Measurements from ENCODE around the gene TJP1. TPM values are rescaled to one million over a fixed set of nuclear protein-coding genes. Genes with fewer than 3 reads are reported as not detected.
A peak's percentile ranks its signal among the peaks of the same experiment; 100 is the strongest.
"Not testable (repeated sequence)": the region's sequence is repeated elsewhere in the genome, so short reads cannot be mapped to it uniquely, and the experiment has no call there.

The TJP1 gene
- total and polyA plus RNA-seq, 2 donors, result 38.7 to 149 TPM

- DNase-seq (ENCODE audit: extremely low spot score), result no peak
- Histone ChIP-seq H3K4me3 (ENCODE audit: low read depth, low read length) (peak overlapping the region; percentile 98), H3K27ac (ENCODE audit: low read depth) (peak overlapping the region; percentile 43), H3K4me1 (ENCODE audit: insufficient read depth) (no peaks in the 10 kb centered on the region), H3K36me3 (ENCODE audit: insufficient read depth) (no peaks in the 10 kb centered on the region)
- 7% methylated on average over 31 of the region's 31 CpGs for WGBS
Measured at GRCh38 chr15:29822684-29823459, 604 bp upstream of the TJP1 start.

- DNase-seq (ENCODE audit: extremely low spot score), result no peak
- under 1% methylated on average over 75 of the region's 79 CpGs for WGBS
- no peaks in the 10 kb centered on the region for H3K4me1 ChIP-seq (ENCODE audit: insufficient read depth)
- no peaks in the 10 kb centered on the region for H3K36me3 ChIP-seq (ENCODE audit: insufficient read depth)
- peak overlapping the region; percentile 83 for H3K27ac ChIP-seq (ENCODE audit: low read depth)
- H3K4me3 ChIP-seq (ENCODE audit: low read depth, low read length), result peak overlapping the region; percentile 98
Measured at GRCh38 chr15:29821416-29822099, 710 bp downstream of the TJP1 start.

GRCh38 chr15:29820394-29821154 is 1.7 kb downstream of the TJP1 start:
- DNase-seq (ENCODE audit: extremely low spot score), result no peak
- Histone ChIP-seq H3K36me3 (ENCODE audit: insufficient read depth) (no peaks in the 10 kb centered on the region), H3K4me1 (ENCODE audit: insufficient read depth) (no peaks in the 10 kb centered on the region), H3K27ac (ENCODE audit: low read depth) (no peak overlapping the region), H3K4me3 (ENCODE audit: low read depth, low read length) (peak overlapping the region; percentile 98)
- 36% methylated on average over 9 of the region's 9 CpGs for WGBS

- DNase-seq (ENCODE audit: extremely low spot score), result no peak
- Histone ChIP-seq H3K4me3 (ENCODE audit: low read depth, low read length) (peak overlapping the region; percentile 98), H3K36me3 (ENCODE audit: insufficient read depth) (no peaks in the 10 kb centered on the region), H3K4me1 (ENCODE audit: insufficient read depth) (peaks cover under 1% of the 10 kb centered on the region), H3K27ac (ENCODE audit: low read depth) (no peak overlapping the region)
- WGBS, result 53% methylated on average over 4 of the region's 4 CpGs
Measured at GRCh38 chr15:29819979-29820378, 2.3 kb downstream of the TJP1 start.

GRCh38 chr15:29818141-29818540 is 4.1 kb downstream of the TJP1 start:
- DNase-seq (ENCODE audit: extremely low spot score), result no peak
- 77% methylated on average over 10 of the region's 10 CpGs for WGBS
- Histone ChIP-seq H3K27ac (ENCODE audit: low read depth) (peak overlapping the region; percentile 23), H3K4me1 (ENCODE audit: insufficient read depth) (peaks cover 2% of the 10 kb centered on the region), H3K36me3 (ENCODE audit: insufficient read depth) (no peaks in the 10 kb centered on the region), H3K4me3 (ENCODE audit: low read depth, low read length) (peak overlapping the region; percentile 9)

- WGBS, result 96% methylated on average over 3 of the region's 3 CpGs
Measured at GRCh38 chr15:29817455-29817854, 4.8 kb downstream of the TJP1 start.

GRCh38 chr15:29815000-29815710 is 7.1 kb downstream of the TJP1 start:
- no peaks in the 10 kb centered on the region for H3K36me3 ChIP-seq (ENCODE audit: insufficient read depth)
- WGBS, result 28% methylated on average over 3 of the region's 3 CpGs
- H3K4me1 ChIP-seq (ENCODE audit: insufficient read depth), result peaks cover 3% of the 10 kb centered on the region
- no peak for DNase-seq (ENCODE audit: extremely low spot score)
- no peak overlapping the region for H3K4me3 ChIP-seq (ENCODE audit: low read depth, low read length)
- no peak overlapping the region for H3K27ac ChIP-seq (ENCODE audit: low read depth)

More at GRCh38 chr15:29817455-29817854, 4.8 kb downstream of the TJP1 start:
- H3K36me3 ChIP-seq (ENCODE audit: insufficient read depth); H3K4me1 ChIP-seq (ENCODE audit: insufficient read depth); DNase-seq (ENCODE audit: extremely low spot score); H3K4me3 ChIP-seq (ENCODE audit: low read depth, low read length); H3K27ac ChIP-seq (ENCODE audit: low read depth): not testable (repeated sequence)

- H3K4me3 ChIP-seq (ENCODE audit: low read depth, low read length), result no peak overlapping the region
- H3K4me1 ChIP-seq (ENCODE audit: insufficient read depth), result peaks cover 3% of the 10 kb centered on the region
- H3K36me3 ChIP-seq (ENCODE audit: insufficient read depth), result no peaks in the 10 kb centered on the region
- H3K27ac ChIP-seq (ENCODE audit: low read depth), result no peak overlapping the region
- DNase-seq (ENCODE audit: extremely low spot score), result no peak
Measured at GRCh38 chr15:29813009-29813408, 9.3 kb downstream of the TJP1 start.

GRCh38 chr15:29812384-29812694 is 9.9 kb downstream of the TJP1 start:
- Histone ChIP-seq H3K27ac (ENCODE audit: low read depth) (no peak overlapping the region), H3K36me3 (ENCODE audit: insufficient read depth) (no peaks in the 10 kb centered on the region), H3K4me3 (ENCODE audit: low read depth, low read length) (no peak overlapping the region), H3K4me1 (ENCODE audit: insufficient read depth) (peaks cover 3% of the 10 kb centered on the region)
- 58% methylated on average over 2 of the region's 2 CpGs for WGBS
- DNase-seq (ENCODE audit: extremely low spot score), result no peak

- Histone ChIP-seq H3K36me3 (ENCODE audit: insufficient read depth) (no peaks in the 10 kb centered on the region), H3K4me3 (ENCODE audit: low read depth, low read length) (no peak overlapping the region), H3K27ac (ENCODE audit: low read depth) (no peak overlapping the region), H3K4me1 (ENCODE audit: insufficient read depth) (peaks cover 3% of the 10 kb centered on the region)
- WGBS, result 61% methylated on average over 2 of the region's 2 CpGs
- DNase-seq (ENCODE audit: extremely low spot score), result no peak
Measured at GRCh38 chr15:29811691-29812383, 10.4 kb downstream of the TJP1 start.

GRCh38 chr15:29805708-29806104 is 16.6 kb downstream of the TJP1 start:
- DNase-seq (ENCODE audit: extremely low spot score), result no peak
- H3K4me3 ChIP-seq (ENCODE audit: low read depth, low read length), result no peak overlapping the region
- no peaks in the 10 kb centered on the region for H3K36me3 ChIP-seq (ENCODE audit: insufficient read depth)
- WGBS, result 70% methylated on average over 4 of the region's 4 CpGs
- no peak overlapping the region for H3K27ac ChIP-seq (ENCODE audit: low read depth)
- no peaks in the 10 kb centered on the region for H3K4me1 ChIP-seq (ENCODE audit: insufficient read depth)

GRCh38 chr15:29805043-29805707 is 17.1 kb downstream of the TJP1 start:
- Histone ChIP-seq H3K36me3 (ENCODE audit: insufficient read depth) (no peaks in the 10 kb centered on the region), H3K27ac (ENCODE audit: low read depth) (no peak overlapping the region), H3K4me1 (ENCODE audit: insufficient read depth) (no peaks in the 10 kb centered on the region), H3K4me3 (ENCODE audit: low read depth, low read length) (no peak overlapping the region)
- WGBS, result 24% methylated on average over 1 of the region's 1 CpG
- no peak for DNase-seq (ENCODE audit: extremely low spot score)
